ENCODE measurements around the gene APOBEC3G.
A peak's percentile ranks its signal among the peaks of the same experiment; 100 is the strongest.

The APOBEC3G gene

GRCh38 chr22:39129081-39129480 is 52.0 kb downstream of the APOBEC3G start:
- H3K4me3 ChIP-seq (ENCODE audit: insufficient read depth in 1 of 2, low read depth in 1 of 2, low read length in 2 of 2): no peak overlapping the region

GRCh38 chr22:39129746-39130145 is 52.7 kb downstream of the APOBEC3G start:
- Histone ChIP-seq H3K4me3 (ENCODE audit: insufficient read depth in 1 of 2, low read depth in 1 of 2, low read length in 2 of 2) (no peak overlapping the region), H2BK120ac (ENCODE audit: low read depth, low read length) (no peak overlapping the region), H3K4ac (ENCODE audit: low read depth in 1 of 2, low read length in 2 of 2) (no peak overlapping the region), H2BK15ac (ENCODE audit: low read depth, poor library complexity, severe bottlenecking) (no peak overlapping the region), H3K27me3 (ENCODE audit: control insufficient read depth in 1 of 2, insufficient read depth in 1 of 2, low read length in 2 of 2) (peaks cover 0 to 13% of the 10 kb centered on the region in 2 experiments), H3K36me3 (ENCODE audit: control insufficient read depth in 1 of 2, insufficient read depth in 2 of 2, low read depth in 1 of 2, low read length in 2 of 2) (peaks cover 7 to 8% of the 10 kb centered on the region in 2 experiments), H3K14ac (ENCODE audit: low read length in 2 of 2) (no peak overlapping the region), H3K9ac (ENCODE audit: low read length) (no peak overlapping the region), H3K27ac (ENCODE audit: low read length, poor library complexity, severe bottlenecking) (no peak overlapping the region), H3K4me2 (ENCODE audit: low read length, poor library complexity, severe bottlenecking) (no peak overlapping the region), H2BK5ac (ENCODE audit: low read depth, low read length, poor library complexity, severe bottlenecking) (no peak overlapping the region), H4K91ac (ENCODE audit: low read length) (no peak overlapping the region), H3K18ac (ENCODE audit: low read depth in 1 of 2, low read length in 2 of 2) (no peak overlapping the region), H3K4me1 (ENCODE audit: control insufficient read depth, insufficient read depth, low read depth, low read length) (peaks cover 9% of the 10 kb centered on the region), H2BK12ac (ENCODE audit: low read length in 2 of 2) (no peak overlapping the region), H4K8ac (ENCODE audit: low read length) (peak overlapping the region; percentile 15), H3K9me3 (ENCODE audit: control insufficient read depth, low read length) (no peaks in the 10 kb centered on the region), H2AFZ (ENCODE audit: low read depth, low read length) (no peak overlapping the region), H2AK5ac (ENCODE audit: low read length, severe bottlenecking) (no peak overlapping the region), H3K79me1 (replicated peaks; ENCODE audit: low read length, poor library complexity, severe bottlenecking) (no peaks in the 10 kb centered on the region), H3K23ac (ENCODE audit: low read length in 2 of 2) (no peak overlapping the region)
- no peak for DNase-seq
- 92% methylated on average over 9 of the region's 9 CpGs for WGBS

More at GRCh38 chr22:39129081-39129480, 52.0 kb downstream of the APOBEC3G start:
- Histone ChIP-seq H2BK120ac (ENCODE audit: low read depth, low read length) (no peak overlapping the region), H2BK5ac (ENCODE audit: low read depth, low read length, poor library complexity, severe bottlenecking) (no peak overlapping the region), H4K8ac (ENCODE audit: low read length) (no peak overlapping the region), H3K9ac (ENCODE audit: low read length) (no peak overlapping the region), H3K36me3 (ENCODE audit: control insufficient read depth in 1 of 2, insufficient read depth in 2 of 2, low read depth in 1 of 2, low read length in 2 of 2) (peaks cover 7 to 8% of the 10 kb centered on the region in 2 experiments), H3K4me2 (ENCODE audit: low read length, poor library complexity, severe bottlenecking) (no peak overlapping the region), H2AFZ (ENCODE audit: low read depth, low read length) (no peak overlapping the region), H3K18ac (ENCODE audit: low read depth in 1 of 2, low read length in 2 of 2) (no peak overlapping the region), H3K9me3 (ENCODE audit: control insufficient read depth, low read length) (no peaks in the 10 kb centered on the region), H3K23ac (ENCODE audit: low read length in 2 of 2) (no peak overlapping the region), H3K4ac (ENCODE audit: low read depth in 1 of 2, low read length in 2 of 2) (no peak overlapping the region), H3K27ac (ENCODE audit: low read length, poor library complexity, severe bottlenecking) (no peak overlapping the region), H4K91ac (ENCODE audit: low read length) (no peak overlapping the region), H2BK15ac (ENCODE audit: low read depth, poor library complexity, severe bottlenecking) (no peak overlapping the region), H3K27me3 (ENCODE audit: control insufficient read depth in 1 of 2, insufficient read depth in 1 of 2, low read length in 2 of 2) (peaks cover 4 to 13% of the 10 kb centered on the region in 2 experiments), H3K79me1 (replicated peaks; ENCODE audit: low read length, poor library complexity, severe bottlenecking) (no peaks in the 10 kb centered on the region), H2BK12ac (ENCODE audit: low read length in 2 of 2) (no peak overlapping the region), H3K14ac (ENCODE audit: low read length in 2 of 2) (no peak overlapping the region), H3K4me1 (ENCODE audit: control insufficient read depth, insufficient read depth, low read depth, low read length) (peaks cover 9% of the 10 kb centered on the region), H2AK5ac (ENCODE audit: low read length, severe bottlenecking) (no peak overlapping the region)
- no peak for DNase-seq
- 87% methylated on average over 4 of the region's 4 CpGs for WGBS

- Histone ChIP-seq H2AFZ (ENCODE audit: low read depth, low read length) (no peak overlapping the region), H3K27me3 (ENCODE audit: control insufficient read depth in 1 of 2, insufficient read depth in 1 of 2, low read length in 2 of 2) (peaks cover 0 to 13% of the 10 kb centered on the region in 2 experiments), H2BK120ac (ENCODE audit: low read depth, low read length) (no peak overlapping the region), H3K4me2 (ENCODE audit: low read length, poor library complexity, severe bottlenecking) (no peak overlapping the region), H3K14ac (ENCODE audit: low read length in 2 of 2) (no peak overlapping the region), H2BK15ac (ENCODE audit: low read depth, poor library complexity, severe bottlenecking) (no peak overlapping the region), H3K23ac (ENCODE audit: low read length in 2 of 2) (no peak overlapping the region), H4K8ac (ENCODE audit: low read length) (no peak overlapping the region), H3K18ac (ENCODE audit: low read depth in 1 of 2, low read length in 2 of 2) (no peak overlapping the region), H2AK5ac (ENCODE audit: low read length, severe bottlenecking) (no peak overlapping the region), H3K36me3 (ENCODE audit: control insufficient read depth in 1 of 2, insufficient read depth in 2 of 2, low read depth in 1 of 2, low read length in 2 of 2) (peaks cover 7 to 8% of the 10 kb centered on the region in 2 experiments), H2BK12ac (ENCODE audit: low read length in 2 of 2) (no peak overlapping the region), H2BK5ac (ENCODE audit: low read depth, low read length, poor library complexity, severe bottlenecking) (no peak overlapping the region), H3K9ac (ENCODE audit: low read length) (no peak overlapping the region), H3K9me3 (ENCODE audit: control insufficient read depth, low read length) (no peaks in the 10 kb centered on the region), H3K4ac (ENCODE audit: low read depth in 1 of 2, low read length in 2 of 2) (no peak overlapping the region), H3K4me3 (ENCODE audit: insufficient read depth in 1 of 2, low read depth in 1 of 2, low read length in 2 of 2) (no peak overlapping the region), H4K91ac (ENCODE audit: low read length) (no peak overlapping the region), H3K79me1 (replicated peaks; ENCODE audit: low read length, poor library complexity, severe bottlenecking) (no peaks in the 10 kb centered on the region), H3K27ac (ENCODE audit: low read length, poor library complexity, severe bottlenecking) (no peak overlapping the region), H3K4me1 (ENCODE audit: control insufficient read depth, insufficient read depth, low read depth, low read length) (peaks cover 9% of the 10 kb centered on the region)
- DNase-seq: no peak
- 88% methylated on average over 8 of the region's 8 CpGs for WGBS
These were observed 53.2 kb downstream of the APOBEC3G start for GRCh38 chr22:39130152-39130704.

GRCh38 chr22:39130892-39131855 is 54.1 kb downstream of the APOBEC3G start:
- DNase-seq: peak; percentile 47
- Histone ChIP-seq H3K18ac (ENCODE audit: low read depth in 1 of 2, low read length in 2 of 2) (peak overlapping the region; percentile 54 to 61), H3K79me1 (replicated peaks; ENCODE audit: low read length, poor library complexity, severe bottlenecking) (no peaks in the 10 kb centered on the region), H2BK5ac (ENCODE audit: low read depth, low read length, poor library complexity, severe bottlenecking) (no peak overlapping the region), H3K27me3 (ENCODE audit: control insufficient read depth in 1 of 2, insufficient read depth in 1 of 2, low read length in 2 of 2) (peaks cover 0 to 13% of the 10 kb centered on the region in 2 experiments), H2BK15ac (ENCODE audit: low read depth, poor library complexity, severe bottlenecking) (no peak overlapping the region), H3K9me3 (ENCODE audit: control insufficient read depth, low read length) (no peaks in the 10 kb centered on the region), H2AK5ac (ENCODE audit: low read length, severe bottlenecking) (no peak overlapping the region), H2AFZ (ENCODE audit: low read depth, low read length) (no peak overlapping the region), H4K8ac (ENCODE audit: low read length) (no peak overlapping the region), H3K14ac (ENCODE audit: low read length in 2 of 2) (peak overlapping the region in 1 of 2 experiments; percentile 12), H3K4me2 (ENCODE audit: low read length, poor library complexity, severe bottlenecking) (no peak overlapping the region), H4K91ac (ENCODE audit: low read length) (no peak overlapping the region), H3K36me3 (ENCODE audit: control insufficient read depth in 1 of 2, insufficient read depth in 2 of 2, low read depth in 1 of 2, low read length in 2 of 2) (peaks cover 7 to 8% of the 10 kb centered on the region in 2 experiments), H3K27ac (ENCODE audit: low read length, poor library complexity, severe bottlenecking) (no peak overlapping the region), H3K4me1 (ENCODE audit: control insufficient read depth, insufficient read depth, low read depth, low read length) (peaks cover 12% of the 10 kb centered on the region), H3K4me3 (ENCODE audit: insufficient read depth in 1 of 2, low read depth in 1 of 2, low read length in 2 of 2) (no peak overlapping the region), H2BK120ac (ENCODE audit: low read depth, low read length) (no peak overlapping the region), H3K9ac (ENCODE audit: low read length) (no peak overlapping the region), H2BK12ac (ENCODE audit: low read length in 2 of 2) (no peak overlapping the region), H3K4ac (ENCODE audit: low read depth in 1 of 2, low read length in 2 of 2) (peak overlapping the region in 1 of 2 experiments; percentile 27), H3K23ac (ENCODE audit: low read length in 2 of 2) (no peak overlapping the region)
- WGBS: 51% methylated on average over 21 of the region's 24 CpGs
